SH-SY5Y (cell line): Measurements from ENCODE around the gene PARD3.

Experiments
- GATA2 ChIP-seq: IDR thresholded peaks from 2 replicates; pipeline ENCODE4 v1.6.1; 2011; ENCODE audit warnings: mild to moderate bottlenecking, low read depth, low read length
- GATA3 ChIP-seq: IDR thresholded peaks from 2 replicates; pipeline ENCODE4 v1.6.1; 2011; ENCODE audit warnings: low read depth, mild to moderate bottlenecking, low read length, moderate library complexity

DNA sequence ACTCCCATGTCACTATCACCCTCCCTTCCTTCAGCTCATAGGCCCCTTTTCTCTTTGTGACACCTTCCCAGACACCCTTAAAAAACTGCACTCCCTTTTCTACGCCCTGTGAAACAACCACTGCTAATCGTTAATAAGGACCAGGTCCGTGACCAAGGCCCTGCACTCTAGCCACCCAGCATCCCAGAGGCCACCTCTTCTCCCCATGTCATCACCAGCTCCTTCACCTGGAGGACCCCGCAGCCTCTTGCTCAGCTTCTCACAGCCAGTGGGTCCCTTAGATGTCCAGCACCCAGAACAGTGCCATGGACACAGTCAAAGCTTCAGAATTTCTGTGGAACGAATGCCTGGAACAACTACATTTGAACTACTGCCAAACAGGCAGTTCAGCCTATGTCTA, 2.3 kb downstream of the PARD3 start:
- TF ChIP-seq GATA2, result no peak
- TF ChIP-seq GATA3, result no peak
